PC-9 (cell line): Measurements from ENCODE around the gene SPEF1. TPM values are rescaled to one million over a fixed set of nuclear protein-coding genes. Genes with fewer than 3 reads are reported as not detected.

Source experiments
- BruUV-seq: library from RNA; stranded (reverse); fragments of 400-500 nt; replicated peaks from 2 replicates; lab custom pipeline; 2021; lab: Mats Ljungman, UMichigan
- CTCF ChIA-PET: fragments of 300-600 bp; sonication (Branson Sonifier 250); formaldehyde crosslinking; loops from one replicate; lab custom pipeline; 2022; ENCODE audit warnings: antibody characterized with exemption; lab: Charles Lee
- POLR2A ChIA-PET: fragments of 300-600 bp; sonication (Branson Sonifier 250); formaldehyde crosslinking; loops from one replicate; lab custom pipeline; 2022; ENCODE audit warnings: antibody characterized with exemption; ENCODE audit not compliant: unreplicated experiment; lab: Charles Lee
- DNase-seq, 2 experiments: peaks; one replicate each; pipeline versions ENCODE4 v3.0.0 to v3.0.0-alpha.2; 2015 to 2022; ENCODE audit warnings: mixed read lengths in 1 of 2
- H2AFZ ChIP-seq: fragments of 200-600 bp; sonication (generic); 2 replicates; pipeline ENCODE4 v1.8.1; 2017; ENCODE audit warnings: antibody characterized with exemption
- H3F3A ChIP-seq: fragments of 200-600 bp; sonication (generic); 2 replicates; pipeline ENCODE4 v1.8.1; 2017; ENCODE audit warnings: antibody characterized with exemption, mild to moderate bottlenecking, low read depth; ENCODE audit not compliant: insufficient read depth
- H3K27ac ChIP-seq: fragments of 200-600 bp; sonication (generic); 2 replicates; pipeline ENCODE4 v1.6.1; 2016; ENCODE audit warnings: mixed run types
- H3K27me3 ChIP-seq: fragments of 200-600 bp; sonication (generic); 2 replicates; pipeline ENCODE4 v1.6.1; 2016; ENCODE audit warnings: low read depth, mixed run types; ENCODE audit not compliant: insufficient read depth
- H3K36me3 ChIP-seq: fragments of 200-600 bp; sonication (generic); 2 replicates; pipeline ENCODE4 v1.6.1; 2016; ENCODE audit warnings: low read depth, mixed run types
- H3K4me1 ChIP-seq: fragments of 200-600 bp; sonication (generic); replicated peaks from 2 replicates; pipeline ENCODE4 v1.6.1; 2016; ENCODE audit warnings: mixed run types; ENCODE audit not compliant: insufficient read depth
- H3K4me2 ChIP-seq: fragments of 200-600 bp; sonication (generic); 2 replicates; pipeline ENCODE4 v1.6.1; 2017; ENCODE audit warnings: mixed run types
- H3K4me3 ChIP-seq: fragments of 200-600 bp; sonication (generic); 2 replicates; pipeline ENCODE4 v1.6.1; 2016; ENCODE audit warnings: mixed run types
- H3K79me2 ChIP-seq: fragments of 200-600 bp; sonication (generic); 2 replicates; pipeline ENCODE4 v1.6.1; 2017; ENCODE audit warnings: low read depth, mixed run types
- H3K9me2 ChIP-seq: fragments of 200-600 bp; sonication (generic); 2 replicates; pipeline ENCODE4 v1.8.1; 2017; ENCODE audit warnings: mild to moderate bottlenecking; ENCODE audit not compliant: insufficient read depth
- H3K9me3 ChIP-seq: fragments of 200-600 bp; sonication (generic); 2 replicates; pipeline ENCODE4 v1.8.1; 2016; ENCODE audit warnings: low read depth; ENCODE audit not compliant: insufficient read depth
- H4K20me1 ChIP-seq: fragments of 200-600 bp; sonication (generic); 2 replicates; pipeline ENCODE4 v1.8.1; 2017; ENCODE audit not compliant: insufficient read depth
- CTCF ChIP-seq: fragments of 200-600 bp; sonication (generic); conservative IDR thresholded peaks from 2 replicates; pipeline ENCODE4 v1.6.1; 2017; ENCODE audit warnings: mixed run types, antibody characterized with exemption, mild to moderate bottlenecking, moderate library complexity
- EZH2 ChIP-seq: fragments of 200-600 bp; sonication (generic); IDR thresholded peaks from 2 replicates; pipeline ENCODE4 v1.8.0; 2017; ENCODE audit warnings: antibody characterized with exemption, low read depth
- intact Hi-C: fragments of 100-400 bp; cut with micrococcal nuclease; formaldehyde crosslinking; loops from one replicate; pipeline ENCODE4 v1.10.0; 2022; ENCODE audit not compliant: unreplicated experiment
- total RNA-seq: library from RNA; stranded (reverse); gene quantifications from 2 replicates; pipeline ENCODE4 v1.2.3, GENCODE V29; 2021

SPEF1 gene
- total RNA-seq, 1 experiment from 2014 or later = 2.6 TPM

DNA sequence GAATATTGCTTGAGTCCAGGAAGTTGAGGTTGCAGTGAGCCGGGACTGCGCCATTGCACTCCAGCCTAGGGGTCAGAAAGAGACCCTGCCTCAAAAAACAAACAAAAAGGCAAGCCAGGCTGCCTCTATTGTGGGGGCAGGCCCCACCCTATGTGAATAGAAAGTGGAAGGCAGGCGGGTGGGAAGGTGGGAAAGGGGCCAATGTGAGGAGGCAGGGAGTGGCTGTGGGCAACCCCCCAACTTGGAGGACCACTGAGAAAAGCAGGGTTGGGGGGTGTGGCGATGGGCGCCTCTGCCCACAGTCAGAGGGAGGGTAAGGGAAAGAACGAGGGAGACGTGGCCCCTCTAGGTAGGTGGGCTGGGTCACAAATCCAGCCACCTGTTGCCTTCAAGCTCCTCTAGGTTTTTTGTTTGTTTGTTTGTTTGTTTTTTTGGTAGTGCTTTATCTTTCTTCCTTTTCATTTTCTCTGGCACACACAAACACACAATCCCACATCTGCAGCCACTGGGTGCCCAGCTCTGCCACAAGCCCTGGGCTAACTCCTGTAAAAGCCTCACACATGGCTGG is 33.8 kb upstream of the SPEF1 start:
- Histone ChIP-seq H3K79me2 (0 out of 2 replicates have a peak, but pooled peaks cover 5% of the 10 kb centered on the region), H3K36me3 (no peaks in the 10 kb centered on the region), H3K27ac (no peak overlapping the region), H3F3A (peaks cover 30% of the 10 kb centered on the region), H2AFZ (no peak overlapping the region), H4K20me1 (no peaks in the 10 kb centered on the region), H3K4me2 (no peak overlapping the region), H3K4me1 (peaks cover 32% of the 10 kb centered on the region), H3K9me3 (no peaks in the 10 kb centered on the region), H3K9me2 (no peaks in the 10 kb centered on the region), H3K4me3 (no peak overlapping the region), H3K27me3 (no peaks in the 10 kb centered on the region)
- no peak for DNase-seq
- POLR2A ChIA-PET = interaction anchor here (0.7 kb wide), 1 partner anchor 344 kb away, joined by 3 read pairs; no protein-coding TSS in a partner anchor
- CTCF ChIA-PET = interaction anchor here (0.6 kb wide), 1 partner anchor 28 kb away, joined by 9 read pairs; no protein-coding TSS in a partner anchor
- TF ChIP-seq EZH2 = no peak
- no peak for TF ChIP-seq CTCF
- no TSS peak for BruUV-seq
- intact Hi-C loops = no loop called here

- Histone ChIP-seq H3K4me3 (no peak overlapping the region), H3K9me3 (no peaks in the 10 kb centered on the region), H2AFZ (no peak overlapping the region), H3K79me2 (0 out of 2 replicates have a peak, but pooled peaks cover 7% of the 10 kb centered on the region), H3K4me1 (peaks cover 34% of the 10 kb centered on the region), H3K4me2 (no peak overlapping the region), H3F3A (peaks cover 30% of the 10 kb centered on the region), H3K27ac (no peak overlapping the region), H3K36me3 (no peaks in the 10 kb centered on the region), H3K27me3 (no peaks in the 10 kb centered on the region), H3K9me2 (no peaks in the 10 kb centered on the region), H4K20me1 (no peaks in the 10 kb centered on the region)
- no TSS peak for BruUV-seq
- ChIA-PET CTCF (interaction anchor here (0.6 kb wide), 1 partner anchor 27 kb away, joined by 9 read pairs; no protein-coding TSS in a partner anchor), POLR2A (no interaction called here)
- no peak for DNase-seq
- intact Hi-C loops = no loop called here
- TF ChIP-seq CTCF (no peak), EZH2 (no peak)
Observed at GRCh38 chr20:3813848-3814581, 32.8 kb upstream of the SPEF1 start.

DNA sequence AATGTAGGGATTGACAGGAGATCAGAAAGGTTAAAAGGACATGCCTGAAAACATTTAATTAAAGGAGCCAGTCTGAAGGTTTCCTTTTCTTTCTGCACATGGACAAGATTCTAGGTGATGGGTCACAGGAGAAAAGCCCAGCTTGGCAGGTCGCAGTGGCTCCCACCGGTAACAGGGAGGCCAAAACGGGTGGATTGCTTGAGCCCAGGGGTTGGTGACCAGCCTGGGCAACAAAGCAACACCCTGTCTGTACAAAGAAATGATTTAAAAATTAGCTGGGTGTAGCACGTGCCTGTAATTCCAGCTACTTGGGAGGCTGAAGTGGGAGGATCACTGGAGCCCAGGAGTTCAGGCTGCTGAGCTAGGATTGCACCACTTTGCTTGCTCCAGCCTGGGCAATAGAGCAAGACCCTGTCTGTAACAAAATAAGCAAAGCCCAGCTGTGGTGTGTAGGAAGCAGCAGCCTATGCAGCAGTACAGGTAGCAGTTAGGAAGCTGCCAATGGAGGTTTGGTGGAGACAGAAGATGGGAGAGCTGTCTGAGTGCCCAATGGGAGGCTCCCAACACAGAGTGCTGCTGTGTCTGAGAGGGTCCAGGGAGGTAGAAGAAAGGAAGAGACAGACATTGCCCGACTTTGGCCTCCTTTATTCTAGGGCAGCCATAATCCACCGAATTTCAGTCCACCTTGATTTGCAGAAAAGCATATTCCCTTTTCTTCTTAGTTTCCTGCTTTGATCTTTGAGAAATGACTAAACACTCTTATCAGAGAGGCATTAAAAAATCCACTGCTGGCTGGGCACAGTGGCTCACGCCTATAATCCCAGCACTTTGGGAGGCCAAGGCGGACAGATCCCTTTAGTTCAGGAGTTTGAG is 32.0 kb upstream of the SPEF1 start:
- no peak overlapping the region for H3K27ac ChIP-seq
- H3K9me2 ChIP-seq = no peaks in the 10 kb centered on the region
- ChIA-PET POLR2A (no interaction called here), CTCF (no interaction called here)
- H4K20me1 ChIP-seq = no peaks in the 10 kb centered on the region
- H3F3A ChIP-seq = peaks cover 38% of the 10 kb centered on the region
- intact Hi-C loops = no loop called here
- no peaks in the 10 kb centered on the region for H3K9me3 ChIP-seq
- no peaks in the 10 kb centered on the region for H3K36me3 ChIP-seq
- no TSS peak for BruUV-seq
- no peaks in the 10 kb centered on the region for H3K27me3 ChIP-seq
- DNase-seq = no peak
- peaks cover 38% of the 10 kb centered on the region for H3K4me1 ChIP-seq
- TF ChIP-seq CTCF = no peak
- no peak for TF ChIP-seq EZH2
- no peak overlapping the region for H2AFZ ChIP-seq
- H3K79me2 ChIP-seq = 0 out of 2 replicates have a peak, but pooled peaks cover 7% of the 10 kb centered on the region
- no peak overlapping the region for H3K4me2 ChIP-seq
- no peak overlapping the region for H3K4me3 ChIP-seq
